ENCODE results near the gene EYS.
"Not testable (repeated sequence)": the region's sequence is repeated elsewhere in the genome, so short reads cannot be mapped to it uniquely, and the experiment has no call there.

The EYS gene

DNA sequence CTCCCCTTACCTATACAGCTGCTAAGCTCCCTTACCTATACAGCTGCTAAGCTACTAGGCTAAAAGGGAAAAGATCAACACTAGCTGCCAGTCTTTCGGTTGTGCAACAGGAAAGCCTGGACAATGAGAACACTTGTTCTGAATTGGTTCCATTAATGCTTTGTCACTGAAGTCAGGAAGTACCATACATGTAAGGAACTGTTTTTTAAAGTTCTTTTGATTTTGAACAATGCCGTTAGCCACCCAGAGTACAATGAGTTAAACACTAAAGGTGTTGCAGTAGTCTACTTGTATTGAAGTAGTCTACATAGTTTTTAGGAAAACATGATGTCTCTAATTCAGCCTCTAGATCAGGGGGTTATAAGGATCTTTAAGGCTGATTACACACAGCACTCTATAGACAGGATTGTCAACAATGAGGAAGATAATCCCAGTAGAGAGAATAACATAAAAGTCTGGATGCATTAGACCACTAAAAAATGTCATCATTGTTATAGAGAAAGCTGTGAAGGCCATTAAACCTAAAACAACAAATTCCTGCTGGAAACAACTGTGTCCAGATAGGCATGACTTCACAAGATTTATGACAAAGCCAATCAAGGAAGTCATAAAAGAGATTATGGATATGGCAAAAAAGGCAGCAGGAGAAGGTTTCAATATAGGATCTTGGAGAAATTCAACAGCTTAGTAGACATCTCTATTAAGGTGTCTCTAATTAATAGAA is 1765.1 kb downstream of the EYS start:
- Histone ChIP-seq H3K79me2 (no peaks in the 10 kb centered on the region), H3K27ac (no peak overlapping the region), H3K4me1 (no peaks in the 10 kb centered on the region), H3K27me3 (ENCODE audit: control insufficient read depth, insufficient read depth, low read length) (no peaks in the 10 kb centered on the region), H3K9me3 (ENCODE audit: control insufficient read depth, low read length) (no peaks in the 10 kb centered on the region), H2AFZ (no peak overlapping the region), H3K4me3 (ENCODE audit: low read depth, low read length) (no peak overlapping the region), H3K36me3 (ENCODE audit: control insufficient read depth, insufficient read depth, low read length) (no peaks in the 10 kb centered on the region), H3K9ac (no peak overlapping the region), H3K4me2 (ENCODE audit: low read length) (no peak overlapping the region)
- TF ChIP-seq, protein P1, sequence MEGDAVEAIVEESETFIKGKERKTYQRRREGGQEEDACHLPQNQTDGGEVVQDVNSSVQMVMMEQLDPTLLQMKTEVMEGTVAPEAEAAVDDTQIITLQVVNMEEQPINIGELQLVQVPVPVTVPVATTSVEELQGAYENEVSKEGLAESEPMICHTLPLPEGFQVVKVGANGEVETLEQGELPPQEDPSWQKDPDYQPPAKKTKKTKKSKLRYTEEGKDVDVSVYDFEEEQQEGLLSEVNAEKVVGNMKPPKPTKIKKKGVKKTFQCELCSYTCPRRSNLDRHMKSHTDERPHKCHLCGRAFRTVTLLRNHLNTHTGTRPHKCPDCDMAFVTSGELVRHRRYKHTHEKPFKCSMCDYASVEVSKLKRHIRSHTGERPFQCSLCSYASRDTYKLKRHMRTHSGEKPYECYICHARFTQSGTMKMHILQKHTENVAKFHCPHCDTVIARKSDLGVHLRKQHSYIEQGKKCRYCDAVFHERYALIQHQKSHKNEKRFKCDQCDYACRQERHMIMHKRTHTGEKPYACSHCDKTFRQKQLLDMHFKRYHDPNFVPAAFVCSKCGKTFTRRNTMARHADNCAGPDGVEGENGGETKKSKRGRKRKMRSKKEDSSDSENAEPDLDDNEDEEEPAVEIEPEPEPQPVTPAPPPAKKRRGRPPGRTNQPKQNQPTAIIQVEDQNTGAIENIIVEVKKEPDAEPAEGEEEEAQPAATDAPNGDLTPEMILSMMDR (IDR thresholded peaks at IDR 0.05) = no peak

DNA sequence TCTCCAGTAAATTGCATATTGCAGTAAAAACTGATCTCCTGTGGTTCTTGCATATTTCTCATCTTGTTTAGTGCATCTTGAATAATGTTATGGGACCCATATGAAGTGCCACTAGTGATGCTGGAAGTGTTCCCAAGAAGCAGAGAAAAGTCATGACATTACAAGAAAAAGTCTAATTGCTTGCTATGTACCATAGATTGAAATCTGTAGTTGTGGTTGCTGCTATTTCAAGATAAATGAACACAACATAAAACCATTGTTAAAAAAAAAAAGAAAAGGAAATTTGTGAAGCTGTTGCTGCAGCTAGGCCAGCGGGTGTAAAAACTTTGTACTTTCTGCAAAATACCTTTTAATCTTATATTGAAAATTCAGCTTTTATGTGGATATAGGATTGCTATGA is 1767.0 kb downstream of the EYS start:
- H3K4me2 ChIP-seq (ENCODE audit: low read length) = no peak overlapping the region
- TF ChIP-seq, protein P1 (IDR thresholded peaks at IDR 0.05) = no peak
- H3K36me3 ChIP-seq (ENCODE audit: control insufficient read depth, insufficient read depth, low read length) = no peaks in the 10 kb centered on the region
- no peaks in the 10 kb centered on the region for H3K79me2 ChIP-seq
- H3K9me3 ChIP-seq (ENCODE audit: control insufficient read depth, low read length) = no peaks in the 10 kb centered on the region
- H3K27me3 ChIP-seq (ENCODE audit: control insufficient read depth, insufficient read depth, low read length) = no peaks in the 10 kb centered on the region
- no peak overlapping the region for H2AFZ ChIP-seq
- H3K9ac ChIP-seq = no peak overlapping the region
- no peak overlapping the region for H3K4me3 ChIP-seq (ENCODE audit: low read depth, low read length)
- no peak overlapping the region for H3K27ac ChIP-seq
- no peaks in the 10 kb centered on the region for H3K4me1 ChIP-seq

DNA sequence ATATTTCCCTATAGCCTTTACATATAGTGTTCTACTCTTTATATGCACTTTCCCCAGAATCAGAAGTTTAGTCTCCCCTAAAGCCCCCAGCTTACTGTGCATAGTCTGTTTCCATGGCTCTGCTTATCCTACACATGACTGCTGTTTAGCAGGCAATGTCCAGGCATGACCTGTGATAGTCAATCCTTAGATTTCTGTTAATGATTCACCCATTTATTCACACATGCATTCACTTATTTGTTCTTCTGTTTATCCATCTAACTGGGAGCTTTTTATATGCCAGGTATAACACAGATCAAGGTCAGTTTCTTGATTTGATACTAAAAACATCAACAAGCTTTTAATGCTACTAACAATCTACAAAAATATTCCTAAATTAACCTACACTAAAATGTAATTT is 1770.6 kb downstream of the EYS start:
- Histone ChIP-seq H2AFZ (no peak overlapping the region), H3K4me2 (ENCODE audit: low read length) (no peak overlapping the region), H3K27me3 (ENCODE audit: control insufficient read depth, insufficient read depth, low read length) (no peaks in the 10 kb centered on the region), H3K4me1 (no peaks in the 10 kb centered on the region), H3K4me3 (ENCODE audit: low read depth, low read length) (no peak overlapping the region), H3K9ac (no peak overlapping the region), H3K79me2 (no peaks in the 10 kb centered on the region), H3K27ac (no peak overlapping the region), H3K9me3 (ENCODE audit: control insufficient read depth, low read length) (no peaks in the 10 kb centered on the region), H3K36me3 (ENCODE audit: control insufficient read depth, insufficient read depth, low read length) (no peaks in the 10 kb centered on the region)
- TF ChIP-seq, protein P1 (IDR thresholded peaks at IDR 0.05) = no peak

- Histone ChIP-seq H3K4me3 (ENCODE audit: low read depth, low read length) (no peak overlapping the region), H3K79me2 (no peaks in the 10 kb centered on the region), H3K9ac (no peak overlapping the region), H3K4me2 (ENCODE audit: low read length) (no peak overlapping the region), H2AFZ (no peak overlapping the region), H3K36me3 (ENCODE audit: control insufficient read depth, insufficient read depth, low read length) (no peaks in the 10 kb centered on the region), H3K9me3 (ENCODE audit: control insufficient read depth, low read length) (no peaks in the 10 kb centered on the region), H3K27me3 (ENCODE audit: control insufficient read depth, insufficient read depth, low read length) (no peaks in the 10 kb centered on the region), H3K27ac (no peak overlapping the region), H3K4me1 (no peaks in the 10 kb centered on the region)
- TF ChIP-seq, protein P1 (IDR thresholded peaks at IDR 0.05) = no peak
Observed at GRCh38 chr6:63935732-63936131, 1771.3 kb downstream of the EYS start.

GRCh38 chr6:63933948-63934347 is 1773.1 kb downstream of the EYS start:
- not testable (repeated sequence) for H3K4me1 ChIP-seq; H3K27me3 ChIP-seq (ENCODE audit: control insufficient read depth, insufficient read depth, low read length); H3K27ac ChIP-seq; H3K4me2 ChIP-seq (ENCODE audit: low read length); H3K9me3 ChIP-seq (ENCODE audit: control insufficient read depth, low read length); H3K9ac ChIP-seq; H2AFZ ChIP-seq; H3K4me3 ChIP-seq (ENCODE audit: low read depth, low read length); H3K36me3 ChIP-seq (ENCODE audit: control insufficient read depth, insufficient read depth, low read length); H3K79me2 ChIP-seq

Data from parathyroid adenoma (tissue), 2 donors.